GM20431 (cell line): ENCODE measurements around the gene ZNF532.
"Not testable (repeated sequence)": the region's sequence is repeated elsewhere in the genome, so short reads cannot be mapped to it uniquely, and the experiment has no call there.

ENCODE experiments used
- in situ Hi-C: fragments of 300-500 bp; cut with MseI, MboI; formaldehyde crosslinking; loops from one replicate; pipeline ENCODE4 v1.15.0; 2020; ENCODE audit warnings: low sequenced_read_pairs; ENCODE audit not compliant: unreplicated experiment

The ZNF532 gene

DNA sequence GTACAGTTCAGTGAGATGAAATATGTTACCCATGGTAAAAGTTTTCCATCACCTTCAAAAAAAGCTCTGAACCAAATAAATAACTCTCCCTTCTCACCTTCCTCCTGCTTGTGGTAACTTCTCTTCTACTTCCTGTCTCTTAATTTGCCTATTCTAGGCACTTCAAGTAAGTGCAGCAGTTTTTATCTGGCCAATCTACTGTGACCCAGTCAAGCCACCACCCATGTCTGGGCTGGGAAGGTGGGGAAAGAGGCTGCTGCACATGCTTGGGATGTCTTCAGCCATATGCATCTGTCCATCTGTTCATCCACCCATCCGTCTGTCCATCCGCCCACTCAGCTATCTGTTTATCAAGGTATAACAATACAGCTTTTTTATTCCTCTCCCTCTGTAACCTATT lies 31.6 kb downstream of the ZNF532 start:
- in situ Hi-C loops, result no loop called here

DNA sequence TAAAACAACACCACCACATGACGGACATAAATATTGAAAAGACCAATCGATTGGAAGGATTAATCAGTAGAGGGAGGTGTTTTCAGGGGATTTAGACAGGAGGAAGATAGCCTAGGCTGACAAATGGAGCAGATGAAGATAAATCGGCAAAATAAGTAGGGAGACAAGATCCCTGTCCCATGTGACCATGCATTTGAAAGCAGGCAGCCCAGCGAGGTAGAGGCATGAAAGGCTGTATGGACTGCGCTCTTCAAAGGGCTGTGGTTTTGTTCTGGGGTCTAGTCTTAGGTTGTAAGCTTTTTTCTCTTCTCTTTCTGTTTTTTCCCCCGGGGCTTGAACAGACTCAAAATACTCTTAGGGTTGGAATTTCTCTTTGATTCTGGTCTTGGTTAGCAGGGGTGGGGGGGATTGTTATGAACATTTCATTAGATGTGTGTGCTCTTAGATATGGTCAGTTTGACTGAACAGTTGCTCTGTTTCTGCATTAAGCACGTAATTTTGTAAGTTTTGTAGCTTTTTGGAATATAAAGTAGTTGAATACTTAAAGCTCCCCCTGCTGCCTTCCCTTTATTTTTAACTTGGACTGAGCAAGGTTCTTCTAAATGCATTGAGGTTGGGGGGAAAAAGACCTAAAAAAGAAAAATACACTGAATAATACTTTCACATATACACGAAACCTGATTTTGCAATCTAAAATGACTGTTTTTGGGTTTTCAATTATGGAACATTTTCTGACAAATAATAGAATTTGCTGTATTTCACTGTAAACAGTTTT lies 32.2 kb downstream of the ZNF532 start:
- in situ Hi-C loops, result no loop called here

DNA sequence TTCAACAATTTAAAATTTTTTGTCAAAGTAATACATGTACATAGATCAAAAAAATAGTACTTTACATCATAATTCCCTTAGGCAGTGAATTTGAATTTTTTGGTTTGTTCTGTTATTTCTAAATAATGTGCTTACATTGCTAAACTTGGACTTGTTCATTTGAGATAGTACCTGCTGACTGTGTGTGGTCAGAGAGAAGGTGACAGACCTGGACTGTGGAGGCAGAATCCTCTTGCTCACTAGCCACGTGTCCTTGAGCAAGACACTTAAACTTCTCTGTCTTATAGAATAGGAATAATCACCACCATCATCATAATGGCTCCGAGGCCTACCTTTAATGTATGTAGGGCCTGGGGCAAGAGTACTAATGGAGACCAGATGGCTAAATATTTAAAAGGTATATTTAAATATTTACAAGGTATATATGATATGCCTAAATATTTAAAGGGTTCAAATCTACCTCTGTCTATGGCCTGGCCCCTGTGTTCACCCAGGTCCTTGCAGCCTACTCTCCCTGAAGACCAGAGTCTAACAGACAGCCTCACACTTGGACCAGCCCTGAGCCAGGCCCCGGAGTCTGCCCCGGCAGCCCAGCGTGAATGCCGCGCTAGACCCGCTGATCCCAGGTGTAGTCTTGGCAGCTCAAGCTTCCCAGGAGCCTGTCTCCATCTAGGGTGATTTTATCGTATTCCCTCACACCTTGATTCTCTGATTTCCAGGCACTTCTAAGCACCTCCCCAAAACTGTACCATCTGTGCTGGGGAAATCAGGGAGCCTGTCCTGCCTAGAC lies 33.5 kb downstream of the ZNF532 start:
- in situ Hi-C loops, result no loop called here

DNA sequence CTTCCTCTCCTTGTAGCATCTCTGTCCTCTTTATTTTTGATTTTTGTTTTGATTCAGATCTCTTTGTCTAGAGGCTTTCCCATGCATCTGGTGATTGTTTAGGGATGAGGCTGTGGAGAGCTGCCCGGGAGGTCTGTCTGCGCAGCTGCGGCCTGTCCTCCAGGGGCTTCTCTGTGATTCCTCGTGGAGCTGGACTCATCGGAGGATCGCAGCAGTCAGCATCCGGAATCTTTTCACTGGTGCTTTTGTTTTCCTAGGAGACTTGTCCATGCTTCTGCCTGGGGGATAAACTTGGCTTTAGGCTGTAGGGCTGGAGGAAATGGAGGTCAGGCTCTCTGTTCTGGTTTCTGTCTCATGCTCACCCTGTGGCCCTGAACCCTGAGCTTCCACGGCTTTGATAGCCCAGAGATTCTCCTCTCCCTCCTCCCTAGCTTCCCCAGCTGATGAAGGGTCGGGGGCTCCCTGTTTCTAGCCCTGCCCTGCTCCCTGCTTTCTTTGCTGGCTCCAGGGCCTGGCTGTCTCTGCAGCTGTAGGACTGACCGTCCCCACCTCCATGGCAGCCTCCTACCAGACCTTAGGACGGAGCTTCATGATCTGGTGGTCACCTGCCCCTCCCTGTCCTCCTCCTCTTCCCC lies 35.5 kb downstream of the ZNF532 start:
- in situ Hi-C loops, result no loop called here

DNA sequence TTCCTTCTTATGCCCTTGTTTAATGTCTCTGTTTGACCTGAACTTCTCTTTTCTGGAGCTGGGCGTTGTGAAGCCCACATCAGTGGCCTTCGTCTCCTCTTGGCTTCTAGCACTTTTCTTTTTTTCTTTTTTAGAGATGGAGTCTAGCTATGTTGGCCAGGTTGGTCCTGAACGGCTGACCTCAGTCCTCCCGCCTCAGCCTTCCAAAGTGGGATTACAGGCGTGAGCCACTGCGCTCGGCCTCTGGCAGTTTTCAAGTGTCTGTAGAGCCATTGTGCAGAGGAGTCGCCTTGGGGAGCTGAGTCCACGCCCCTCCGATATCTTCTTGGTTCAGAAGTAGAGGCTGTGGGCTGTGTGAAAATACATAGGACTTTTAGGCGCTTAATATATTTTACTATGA lies 36.5 kb downstream of the ZNF532 start:
- in situ Hi-C loops, result no loop called here

DNA sequence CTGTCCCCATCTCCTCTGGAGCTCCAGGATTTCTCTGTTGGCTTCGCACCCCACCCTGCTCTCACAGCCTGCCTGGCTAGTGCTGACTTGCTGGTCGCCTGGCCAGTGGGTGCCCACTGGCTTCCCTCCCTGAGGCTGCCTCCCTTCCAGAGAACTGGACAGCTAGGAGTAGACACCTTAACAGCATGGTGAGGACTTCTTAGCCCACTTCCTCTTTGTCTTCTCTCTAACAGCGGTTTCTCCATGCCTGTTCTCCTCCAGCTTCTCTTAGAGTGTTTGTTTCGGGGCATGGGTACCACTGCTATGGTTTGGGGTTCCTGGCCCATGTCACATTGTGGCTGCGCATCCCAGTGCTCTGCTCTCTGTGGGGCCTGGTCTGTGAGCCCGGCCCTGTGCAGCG lies 37.1 kb downstream of the ZNF532 start:
- in situ Hi-C loops, result no loop called here

DNA sequence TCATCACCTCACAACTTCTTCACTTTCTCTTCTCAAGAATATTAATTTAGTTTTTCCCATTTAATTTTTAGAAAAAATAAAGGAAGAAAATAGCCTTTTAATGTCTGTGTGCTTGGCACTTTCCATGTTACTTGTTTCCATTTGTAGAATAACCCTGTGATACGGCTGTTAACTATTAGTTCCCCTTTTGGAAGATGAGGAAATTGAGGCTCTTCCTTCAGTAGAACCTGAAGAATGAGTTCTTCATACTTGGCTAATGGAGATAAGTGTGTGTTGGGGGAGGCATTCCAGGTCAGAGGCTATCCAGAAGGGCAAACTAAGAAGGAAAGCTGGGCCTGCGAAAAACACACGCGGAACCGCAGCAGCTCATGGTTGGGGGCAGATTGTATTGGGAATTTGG lies 38.3 kb downstream of the ZNF532 start:
- in situ Hi-C loops, result no loop called here

DNA sequence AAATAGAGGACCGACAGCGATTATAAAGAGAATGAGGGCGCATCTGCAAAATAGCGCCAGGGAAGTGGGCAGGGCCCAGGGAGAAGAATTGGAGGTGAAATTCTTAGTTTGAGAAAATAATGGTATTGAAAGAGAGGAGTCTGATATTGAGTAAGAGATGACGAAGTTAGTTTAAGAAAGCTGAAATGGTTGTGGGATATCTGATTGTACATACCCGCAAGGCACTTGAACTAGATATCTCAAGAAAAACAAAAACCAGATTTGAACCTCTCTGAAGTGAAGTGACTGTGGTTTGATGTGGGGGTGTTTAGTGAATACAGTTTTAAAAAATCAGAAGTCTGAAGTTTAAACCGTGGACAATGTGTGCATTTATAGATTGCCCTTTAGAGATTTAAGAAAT lies 38.9 kb downstream of the ZNF532 start:
- in situ Hi-C loops, result no loop called here

DNA sequence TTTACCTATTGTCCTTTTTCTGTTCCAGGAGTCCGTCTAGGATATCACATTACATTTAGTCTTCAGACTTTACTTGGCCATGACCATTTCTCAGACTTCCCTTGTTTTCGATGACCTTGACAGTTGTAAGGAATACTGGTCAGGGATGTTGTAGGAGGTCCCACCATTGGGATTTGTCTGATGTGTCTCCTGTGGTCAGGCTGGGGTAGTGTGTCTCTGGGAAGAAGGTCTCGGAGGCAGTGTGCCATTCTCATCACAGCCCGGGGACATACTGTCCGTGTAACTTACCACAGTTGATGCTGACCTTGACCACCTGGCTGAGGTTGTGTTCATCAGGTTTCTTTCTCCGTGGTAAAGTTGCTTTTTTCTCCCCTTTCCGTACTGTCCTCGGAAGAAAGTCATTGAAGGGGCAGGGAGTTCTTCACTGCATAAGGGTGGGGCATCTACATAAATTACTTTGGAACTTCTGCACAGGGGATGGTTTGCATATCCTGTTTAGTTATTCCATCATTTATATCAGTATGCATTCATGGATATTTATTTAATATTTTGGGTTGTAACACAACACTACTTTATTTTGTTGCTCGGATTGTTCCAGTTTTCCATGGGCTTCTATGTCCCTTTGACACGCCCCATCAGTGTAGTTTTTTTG lies 41.2 kb downstream of the ZNF532 start:
- in situ Hi-C loops, result no loop called here

DNA sequence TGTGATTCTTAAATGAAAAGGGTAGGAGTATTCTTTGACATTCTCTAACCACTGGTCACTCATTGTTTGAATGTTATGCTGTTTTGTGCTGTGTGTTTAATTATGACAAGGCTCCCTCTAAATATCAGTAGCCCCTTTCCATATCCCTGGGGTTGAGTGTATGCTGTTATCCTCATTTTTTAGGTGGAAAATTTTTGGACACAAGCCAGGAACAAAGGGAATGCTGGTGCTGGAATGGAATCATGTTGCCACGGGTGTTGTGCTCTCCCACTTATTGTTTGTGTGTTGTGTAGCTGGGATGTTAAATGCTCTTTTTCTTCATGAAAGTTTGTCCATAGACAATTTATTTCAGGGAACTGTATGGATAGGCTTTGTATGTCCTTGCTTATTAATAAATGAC lies 43.3 kb downstream of the ZNF532 start:
- in situ Hi-C loops, result no loop called here

DNA sequence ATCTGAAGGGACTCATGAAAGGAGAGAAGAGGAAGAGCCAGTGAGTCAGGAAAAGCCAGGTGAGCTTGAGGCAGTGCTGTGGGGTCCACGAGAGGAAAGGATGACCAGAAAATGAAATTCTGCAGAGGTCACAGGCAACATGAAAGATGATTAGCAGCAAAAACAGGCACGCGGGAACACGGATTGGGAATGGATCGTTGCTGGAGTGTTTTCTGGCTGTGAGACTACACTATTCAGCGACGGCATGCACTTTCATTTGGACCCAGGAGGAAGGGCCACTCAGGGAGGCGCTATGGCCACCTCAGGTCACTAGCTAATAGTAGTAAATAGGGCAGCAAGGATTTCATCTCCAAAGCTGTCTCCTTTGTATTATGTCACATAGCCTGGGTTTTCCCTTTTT lies 44.8 kb downstream of the ZNF532 start:
- in situ Hi-C loops, result no loop called here

DNA sequence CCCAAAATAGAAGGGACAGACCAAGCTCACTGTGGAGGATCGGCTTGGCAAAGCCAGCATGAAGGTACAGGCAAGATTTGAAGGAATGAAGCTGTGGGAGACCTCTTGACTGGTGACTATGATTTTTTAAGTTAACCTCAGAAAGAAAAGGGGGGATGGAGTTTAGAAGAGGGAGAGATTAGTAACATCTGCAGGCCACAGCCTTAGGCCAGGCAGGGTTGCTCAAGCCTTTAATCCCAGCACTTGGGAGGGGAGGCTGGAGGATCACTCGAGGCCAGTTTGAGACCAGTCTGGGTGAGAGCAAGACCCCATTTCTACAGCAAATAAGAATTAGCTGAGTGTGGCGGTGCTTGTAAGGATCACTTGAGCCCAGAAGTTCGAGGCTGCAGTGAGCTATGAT lies 46.6 kb downstream of the ZNF532 start:
- in situ Hi-C loops, result no loop called here

DNA sequence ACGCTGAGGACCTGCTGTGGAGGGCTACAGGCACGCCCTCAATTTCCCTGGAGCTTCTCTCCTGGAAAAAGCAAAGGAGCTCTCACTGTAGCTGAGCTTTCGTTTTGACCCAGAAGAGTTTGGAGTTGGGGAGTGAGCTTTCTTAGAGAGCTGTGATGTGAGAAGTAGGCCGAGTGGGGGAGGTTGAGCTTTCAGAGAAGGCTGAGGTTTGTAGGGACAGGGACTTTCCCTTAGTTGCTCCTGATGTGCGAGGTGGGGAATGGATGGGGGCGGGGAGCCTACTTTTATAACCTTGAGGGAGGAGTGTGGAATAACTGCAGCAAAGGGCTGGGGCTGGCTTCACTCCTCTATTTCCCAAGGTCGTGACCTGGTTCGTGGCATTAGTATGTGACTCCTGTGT lies 47.1 kb downstream of the ZNF532 start:
- in situ Hi-C loops, result no loop called here

DNA sequence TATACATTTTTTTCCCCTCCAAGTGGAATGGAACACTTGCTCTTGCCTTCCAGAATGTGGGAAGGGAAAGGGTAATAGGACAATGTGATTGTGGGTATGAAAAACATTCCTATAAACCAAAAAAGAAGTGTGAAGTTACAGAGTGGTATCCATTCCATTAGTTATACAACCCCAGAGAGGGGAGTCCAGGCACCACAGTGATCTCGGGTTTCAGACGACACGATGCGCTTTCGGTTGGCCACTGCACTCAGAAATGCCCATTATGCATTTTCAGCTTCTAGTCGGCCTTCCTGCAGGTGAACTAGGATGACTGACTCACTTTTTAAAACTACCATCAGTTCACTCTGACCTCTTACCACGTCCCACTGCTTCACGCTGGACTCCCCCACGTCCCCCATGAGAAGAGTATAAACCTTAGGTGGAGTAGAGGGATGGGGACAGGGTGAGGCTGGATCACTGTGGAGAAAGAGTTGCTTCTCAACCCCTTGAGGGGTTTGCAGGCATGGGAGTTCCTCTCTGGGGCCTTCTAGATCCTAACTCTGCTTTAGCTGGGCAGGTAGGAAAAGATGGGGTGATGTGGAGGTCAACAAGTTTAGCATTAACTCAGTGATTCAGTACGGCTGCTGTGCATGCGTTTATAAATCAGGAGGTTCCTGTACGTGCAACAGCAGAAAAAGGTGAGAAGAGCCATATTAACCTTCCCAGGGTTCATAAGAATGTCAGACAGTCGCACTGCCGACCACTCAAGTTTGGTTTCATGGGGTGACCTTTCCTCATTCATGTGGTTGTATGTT lies 50.5 kb downstream of the ZNF532 start:
- in situ Hi-C loops, result no loop called here

DNA sequence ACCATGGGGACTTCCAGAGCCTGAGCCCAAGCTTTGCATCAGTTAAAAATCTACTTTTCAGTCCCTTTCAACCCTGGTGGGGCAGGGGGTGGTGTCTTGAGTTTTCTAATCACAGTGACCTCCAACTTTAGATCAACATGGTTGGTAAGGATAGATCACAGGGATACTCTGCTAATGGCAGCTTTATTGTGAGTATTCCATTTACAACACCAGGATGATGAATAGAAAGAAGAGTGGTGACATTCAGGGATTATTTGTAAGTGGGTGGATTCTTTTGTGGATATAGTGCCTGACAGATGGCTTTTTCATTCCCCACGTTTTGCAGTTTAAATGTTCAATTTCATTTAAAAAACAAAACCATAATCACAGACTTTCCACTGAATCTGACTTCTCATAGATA lies 51.3 kb downstream of the ZNF532 start:
- in situ Hi-C loops, result no loop called here

DNA sequence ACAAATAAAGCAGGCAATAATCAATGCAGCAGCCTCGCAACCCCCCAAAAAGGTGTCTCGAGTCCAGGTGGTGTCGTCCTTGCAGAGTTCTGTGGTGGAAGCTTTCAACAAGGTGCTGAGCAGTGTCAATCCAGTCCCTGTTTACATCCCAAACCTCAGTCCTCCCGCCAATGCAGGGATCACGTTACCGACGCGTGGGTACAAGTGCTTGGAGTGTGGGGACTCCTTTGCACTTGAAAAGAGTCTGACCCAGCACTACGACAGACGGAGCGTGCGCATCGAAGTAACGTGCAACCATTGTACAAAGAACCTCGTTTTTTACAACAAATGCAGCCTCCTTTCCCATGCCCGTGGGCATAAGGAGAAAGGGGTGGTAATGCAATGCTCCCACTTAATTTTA lies 55.3 kb downstream of the ZNF532 start:
- in situ Hi-C loops, result not testable (repeated sequence)

DNA sequence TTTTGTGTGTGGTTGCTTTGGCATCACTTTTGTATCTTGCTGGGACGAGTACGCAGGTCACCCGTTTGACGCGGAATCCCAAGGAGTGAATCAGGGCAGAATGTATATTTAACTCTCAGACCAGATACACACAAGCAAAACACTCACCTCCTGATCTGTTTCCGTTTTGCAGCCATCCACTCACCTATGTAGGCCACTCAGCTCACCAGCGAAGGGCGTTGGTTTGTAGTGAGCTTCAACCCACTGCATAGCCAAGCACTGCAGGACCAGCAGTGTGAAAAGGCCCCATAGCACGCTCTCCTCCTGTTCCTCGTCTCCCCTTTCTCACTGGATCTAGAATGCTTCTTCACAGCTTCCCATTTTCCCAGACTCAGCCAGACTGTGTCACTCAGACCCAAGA lies 58.3 kb downstream of the ZNF532 start:
- in situ Hi-C loops, result no loop called here

DNA sequence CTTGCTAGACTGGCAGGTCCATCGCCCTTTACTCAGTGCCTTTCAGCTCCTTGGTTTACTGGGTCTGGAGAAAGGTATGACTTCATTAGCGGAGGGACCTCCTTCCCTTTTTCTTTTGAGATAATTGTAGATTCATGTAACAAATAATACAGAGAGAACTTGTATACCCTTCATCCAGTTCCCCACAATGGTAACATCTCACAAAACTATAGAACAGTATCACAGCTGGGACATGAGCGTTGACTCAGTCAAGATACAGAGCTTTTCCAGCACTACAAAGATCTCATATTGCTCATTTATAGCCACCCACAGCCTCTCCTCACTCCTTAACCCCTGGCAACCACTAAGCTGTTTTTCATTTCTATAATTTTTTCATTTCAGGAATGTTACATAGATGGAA lies 59.8 kb downstream of the ZNF532 start:
- in situ Hi-C loops, result no loop called here

DNA sequence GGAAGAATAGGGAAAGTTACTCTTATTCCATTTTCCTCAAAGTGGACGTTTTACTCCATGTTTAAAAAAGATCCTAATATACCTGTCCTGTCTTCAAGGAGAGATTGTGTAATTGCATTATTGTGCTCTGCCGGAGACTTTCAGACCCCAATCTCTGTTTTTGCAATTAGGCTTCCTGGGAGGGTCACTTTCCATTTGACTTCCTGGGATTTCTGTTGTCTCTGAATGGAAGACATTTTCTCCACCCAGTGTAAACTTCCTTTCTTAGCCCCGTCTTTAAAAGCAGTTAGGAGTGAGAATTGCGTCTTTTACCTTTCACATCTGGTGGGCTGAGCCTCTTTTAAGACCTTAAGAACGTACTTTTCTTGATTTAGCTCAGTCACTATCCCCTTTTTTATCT lies 63.0 kb downstream of the ZNF532 start:
- in situ Hi-C loops, result no loop called here

DNA sequence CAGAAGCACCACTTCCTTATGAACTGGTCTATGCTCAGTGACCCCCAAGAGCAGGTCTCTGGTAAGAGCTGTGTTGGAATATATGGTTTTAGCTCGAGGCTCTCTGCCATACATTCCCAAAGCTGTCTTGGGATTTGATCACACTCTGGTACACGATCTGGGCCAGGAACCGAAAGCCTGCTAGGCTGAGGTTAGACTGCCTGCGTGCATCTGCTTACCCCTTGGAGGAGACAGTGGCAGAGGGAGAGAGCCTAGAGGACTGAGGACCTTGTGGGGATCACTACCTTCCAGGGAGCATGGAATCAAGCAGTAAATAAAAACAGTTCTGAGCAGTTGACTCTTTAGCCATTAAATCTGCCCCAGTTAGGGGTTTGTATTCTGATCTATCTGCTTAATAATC lies 63.7 kb downstream of the ZNF532 start:
- in situ Hi-C loops, result no loop called here
